Ishikawa (cell line): ENCODE data around the gene ITGAX.

Source experiments
- CEBPB ChIP-seq: IDR thresholded peaks from 2 replicates; pipeline ENCODE4 v1.6.1; 2012
- CREB1 ChIP-seq: IDR thresholded peaks from 2 replicates; pipeline ENCODE4 v1.6.1; 2012; ENCODE audit warnings: low read depth
- EGR1 ChIP-seq: IDR thresholded peaks from 2 replicates; pipeline ENCODE4 v1.6.1; 2012
- EP300 ChIP-seq: IDR thresholded peaks from 2 replicates; pipeline ENCODE4 v1.6.1; 2012; ENCODE audit warnings: borderline replicate concordance
- FOXM1 ChIP-seq: IDR thresholded peaks from 2 replicates; pipeline ENCODE4 v1.6.1; 2012; ENCODE audit warnings: low read depth, borderline replicate concordance
- MAX ChIP-seq: IDR thresholded peaks from 2 replicates; pipeline ENCODE4 v1.6.1; 2012
- NFIC ChIP-seq: IDR thresholded peaks from 2 replicates; pipeline ENCODE4 v1.6.1; 2012
- RAD21 ChIP-seq: IDR thresholded peaks from 2 replicates; pipeline ENCODE4 v1.6.1; 2012; ENCODE audit warnings: low read depth
- REST ChIP-seq: IDR thresholded peaks from 2 replicates; pipeline ENCODE4 v1.6.1; 2012; ENCODE audit warnings: low read depth, mild to moderate bottlenecking
- TAF1 ChIP-seq: IDR thresholded peaks from 2 replicates; pipeline ENCODE4 v1.6.1; 2012; ENCODE audit warnings: low read depth, mild to moderate bottlenecking
- TCF12 ChIP-seq: IDR thresholded peaks from 2 replicates; pipeline ENCODE4 v1.6.1; 2012; ENCODE audit warnings: low read depth
- TEAD4 ChIP-seq: IDR thresholded peaks from 2 replicates; pipeline ENCODE4 v1.6.1; 2012
- YY1 ChIP-seq: IDR thresholded peaks from 2 replicates; pipeline ENCODE4 v1.6.1; 2012; ENCODE audit warnings: low read depth
- ZBTB7A ChIP-seq: IDR thresholded peaks from 2 replicates; pipeline ENCODE4 v1.6.1; 2012; ENCODE audit warnings: low read depth
- TF ChIP-seq, protein P1 (sequence below): IDR thresholded peaks from 2 replicates; pipeline ENCODE4 v1.6.1; 2012

The ITGAX gene

GRCh38 chr16:31330553-31330890 lies 24.5 kb upstream of the ITGAX start:
- no peak for TF ChIP-seq CEBPB

DNA sequence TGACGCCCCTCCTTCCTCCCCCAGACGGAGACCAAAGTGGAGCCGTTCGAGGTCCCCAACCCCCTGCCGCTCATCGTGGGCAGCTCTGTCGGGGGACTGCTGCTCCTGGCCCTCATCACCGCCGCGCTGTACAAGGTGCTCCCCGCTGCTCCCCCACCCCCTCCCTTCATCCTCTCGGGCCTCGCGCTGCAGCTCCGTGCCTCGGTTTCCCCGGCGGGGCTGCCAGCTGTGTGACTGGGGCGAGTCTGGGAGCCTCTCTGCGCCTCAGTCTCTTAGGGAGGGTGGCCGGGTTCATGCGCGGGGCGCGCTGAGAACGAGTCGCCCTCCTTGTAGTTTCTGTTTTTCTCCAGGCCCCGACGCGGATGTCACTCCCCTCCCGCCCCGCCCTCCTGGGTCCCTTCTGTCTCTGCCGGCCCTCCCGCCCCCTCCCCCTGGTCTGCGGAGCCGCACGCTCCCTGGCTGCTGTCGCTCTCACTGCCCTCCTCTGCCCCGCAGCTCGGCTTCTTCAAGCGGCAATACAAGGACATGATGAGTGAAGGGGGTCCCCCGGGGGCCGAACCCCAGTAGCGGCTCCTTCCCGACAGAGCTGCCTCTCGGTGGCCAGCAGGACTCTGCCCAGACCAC lies 23.7 kb upstream of the ITGAX start:
- no peak for TF ChIP-seq CEBPB

DNA sequence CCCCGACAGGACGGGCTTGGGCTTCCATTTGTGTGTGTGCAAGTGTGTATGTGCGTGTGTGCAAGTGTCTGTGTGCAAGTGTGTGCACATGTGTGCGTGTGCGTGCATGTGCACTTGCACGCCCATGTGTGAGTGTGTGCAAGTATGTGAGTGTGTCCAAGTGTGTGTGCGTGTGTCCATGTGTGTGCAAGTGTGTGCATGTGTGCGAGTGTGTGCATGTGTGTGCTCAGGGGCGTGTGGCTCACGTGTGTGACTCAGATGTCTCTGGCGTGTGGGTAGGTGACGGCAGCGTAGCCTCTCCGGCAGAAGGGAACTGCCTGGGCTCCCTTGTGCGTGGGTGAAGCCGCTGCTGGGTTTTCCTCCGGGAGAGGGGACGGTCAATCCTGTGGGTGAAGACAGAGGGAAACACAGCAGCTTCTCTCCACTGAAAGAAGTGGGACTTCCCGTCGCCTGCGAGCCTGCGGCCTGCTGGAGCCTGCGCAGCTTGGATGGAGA lies 23.1 kb upstream of the ITGAX start:
- TF ChIP-seq RAD21 (no peak), TEAD4 (no peak), EGR1 (no peak), EP300 (no peak), TCF12 (no peak)

DNA sequence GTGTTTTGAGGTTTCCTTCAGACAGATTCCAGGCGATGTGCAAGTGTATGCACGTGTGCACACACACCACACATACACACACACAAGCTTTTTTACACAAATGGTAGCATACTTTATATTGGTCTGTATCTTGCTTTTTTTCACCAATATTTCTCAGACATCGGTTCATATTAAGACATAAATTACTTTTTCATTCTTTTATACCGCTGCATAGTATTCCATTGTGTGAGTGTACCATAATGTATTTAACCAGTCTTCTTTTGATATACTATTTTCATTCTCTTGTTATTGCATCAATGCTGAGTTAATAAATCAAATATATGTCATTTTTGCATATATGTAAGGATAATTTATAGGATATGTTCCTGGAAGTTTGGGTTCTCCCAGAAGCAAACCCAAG lies 22.4 kb upstream of the ITGAX start:
- no peak for TF ChIP-seq MAX
- TF ChIP-seq CEBPB: no peak
- TF ChIP-seq ZBTB7A: no peak
- TF ChIP-seq, protein P1, sequence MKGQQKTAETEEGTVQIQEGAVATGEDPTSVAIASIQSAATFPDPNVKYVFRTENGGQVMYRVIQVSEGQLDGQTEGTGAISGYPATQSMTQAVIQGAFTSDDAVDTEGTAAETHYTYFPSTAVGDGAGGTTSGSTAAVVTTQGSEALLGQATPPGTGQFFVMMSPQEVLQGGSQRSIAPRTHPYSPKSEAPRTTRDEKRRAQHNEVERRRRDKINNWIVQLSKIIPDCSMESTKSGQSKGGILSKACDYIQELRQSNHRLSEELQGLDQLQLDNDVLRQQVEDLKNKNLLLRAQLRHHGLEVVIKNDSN: no peak
- TF ChIP-seq RAD21: no peak
- TF ChIP-seq CREB1: no peak
- no peak for TF ChIP-seq FOXM1
- TF ChIP-seq TAF1: no peak
- no peak for TF ChIP-seq TEAD4
- TF ChIP-seq REST: no peak
- TF ChIP-seq YY1: no peak
- no peak for TF ChIP-seq EGR1

DNA sequence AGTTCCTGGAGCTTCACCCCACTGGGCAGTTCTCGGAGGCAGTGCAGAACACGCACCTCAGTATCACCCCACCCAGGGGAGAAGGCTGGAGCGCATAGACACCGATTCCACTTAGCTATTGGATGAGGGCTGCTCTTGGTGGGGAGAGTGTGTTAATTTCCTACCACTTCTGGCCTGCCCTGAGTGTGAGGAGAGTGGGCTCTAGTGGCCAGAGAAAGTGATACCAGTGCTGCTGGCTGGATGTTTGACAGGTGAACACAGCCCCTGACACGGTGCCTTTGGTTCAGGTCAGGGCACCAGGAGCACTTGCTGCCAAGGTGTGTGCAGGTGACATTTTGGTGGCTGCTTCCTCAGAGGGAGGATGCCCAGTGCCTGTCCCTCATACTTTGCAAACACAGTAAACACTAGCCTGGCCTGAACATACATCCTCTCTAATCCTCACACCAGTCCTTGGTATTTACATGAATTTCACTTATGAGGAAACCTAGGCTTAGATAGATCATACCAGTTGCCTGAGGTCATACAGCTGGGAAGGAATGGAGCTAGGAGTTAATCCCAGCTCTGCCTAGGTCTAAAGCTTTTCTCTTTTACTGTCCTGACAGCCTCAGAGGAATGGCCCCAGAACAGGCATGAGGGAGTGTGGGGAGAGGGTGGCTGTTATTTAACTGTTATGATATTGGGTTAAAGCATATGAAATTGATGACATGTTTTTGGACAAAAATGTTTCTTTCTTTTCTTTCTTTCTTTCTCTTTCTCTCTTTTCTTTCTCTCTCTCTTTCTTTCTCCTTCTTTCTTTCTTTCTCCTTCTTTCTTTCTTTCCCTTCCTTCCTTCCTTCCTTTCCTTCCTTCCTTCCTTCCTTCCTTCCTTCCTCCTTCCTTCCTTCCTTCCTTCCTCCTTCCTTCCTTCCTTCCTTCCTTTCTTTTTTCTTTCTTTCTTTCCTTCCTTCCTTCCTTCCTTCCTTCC lies 21.0 kb upstream of the ITGAX start:
- TF ChIP-seq TAF1 (no peak), RAD21 (peak; percentile 62), TEAD4 (no peak), EP300 (no peak)
- TF ChIP-seq, protein P1: no peak

- TF ChIP-seq CEBPB (no peak), ZBTB7A (no peak), TCF12 (no peak), NFIC (no peak), YY1 (no peak), MAX (no peak), EGR1 (no peak), REST (no peak), TAF1 (no peak), TEAD4 (no peak), FOXM1 (no peak), RAD21 (no peak), CREB1 (no peak), EP300 (no peak)
- TF ChIP-seq, protein P1: no peak
These were observed 20.0 kb upstream of the ITGAX start for GRCh38 chr16:31334934-31335333.
